Ishikawa (cell line): Measurements from ENCODE around the gene ITLN2.

Source experiments
- CEBPB ChIP-seq: IDR thresholded peaks from 2 replicates; pipeline ENCODE4 v1.6.1; 2012
- CREB1 ChIP-seq: IDR thresholded peaks from 2 replicates; pipeline ENCODE4 v1.6.1; 2012; ENCODE audit warnings: low read depth
- EGR1 ChIP-seq: IDR thresholded peaks from 2 replicates; pipeline ENCODE4 v1.6.1; 2012
- EP300 ChIP-seq: IDR thresholded peaks from 2 replicates; pipeline ENCODE4 v1.6.1; 2012; ENCODE audit warnings: borderline replicate concordance
- FOXM1 ChIP-seq: IDR thresholded peaks from 2 replicates; pipeline ENCODE4 v1.6.1; 2012; ENCODE audit warnings: low read depth, borderline replicate concordance
- NFIC ChIP-seq: IDR thresholded peaks from 2 replicates; pipeline ENCODE4 v1.6.1; 2012
- RAD21 ChIP-seq: IDR thresholded peaks from 2 replicates; pipeline ENCODE4 v1.6.1; 2012; ENCODE audit warnings: low read depth
- TAF1 ChIP-seq: IDR thresholded peaks from 2 replicates; pipeline ENCODE4 v1.6.1; 2012; ENCODE audit warnings: low read depth, mild to moderate bottlenecking
- TCF12 ChIP-seq: IDR thresholded peaks from 2 replicates; pipeline ENCODE4 v1.6.1; 2012; ENCODE audit warnings: low read depth
- TEAD4 ChIP-seq: IDR thresholded peaks from 2 replicates; pipeline ENCODE4 v1.6.1; 2012
- YY1 ChIP-seq: IDR thresholded peaks from 2 replicates; pipeline ENCODE4 v1.6.1; 2012; ENCODE audit warnings: low read depth
- ZBTB7A ChIP-seq: IDR thresholded peaks from 2 replicates; pipeline ENCODE4 v1.6.1; 2012; ENCODE audit warnings: low read depth
- TF ChIP-seq, protein P1 (sequence below): IDR thresholded peaks from 2 replicates; pipeline ENCODE4 v1.6.1; 2012; ENCODE audit warnings: low read depth, mild to moderate bottlenecking
- TF ChIP-seq, protein P2 (sequence below): IDR thresholded peaks from 2 replicates; pipeline ENCODE4 v1.6.1; 2012
- TF ChIP-seq, protein P3 (sequence below): IDR thresholded peaks from 2 replicates; pipeline ENCODE4 v1.6.1; 2012

The ITLN2 gene

DNA sequence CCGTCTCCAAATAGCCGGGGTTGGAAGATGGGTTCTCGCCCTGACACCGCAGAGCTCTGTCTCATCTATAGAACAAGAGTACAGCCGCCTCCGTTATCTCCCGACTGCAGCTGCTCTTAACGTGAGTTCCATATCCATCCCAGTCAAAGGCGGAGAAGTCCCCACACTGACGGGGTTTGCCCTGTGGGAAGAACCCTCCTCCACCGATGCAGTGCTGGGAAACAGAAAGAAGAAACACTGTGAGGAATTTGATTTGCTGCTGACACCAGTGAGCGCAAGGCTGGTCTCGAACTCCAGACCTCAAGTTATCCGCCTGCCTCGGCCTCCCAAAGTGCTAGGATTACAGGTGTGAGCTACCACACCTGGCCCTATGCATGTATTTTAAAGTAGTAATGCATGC is 9.5 kb downstream of the ITLN2 start:
- no peak for TF ChIP-seq YY1
- TF ChIP-seq, protein P1, sequence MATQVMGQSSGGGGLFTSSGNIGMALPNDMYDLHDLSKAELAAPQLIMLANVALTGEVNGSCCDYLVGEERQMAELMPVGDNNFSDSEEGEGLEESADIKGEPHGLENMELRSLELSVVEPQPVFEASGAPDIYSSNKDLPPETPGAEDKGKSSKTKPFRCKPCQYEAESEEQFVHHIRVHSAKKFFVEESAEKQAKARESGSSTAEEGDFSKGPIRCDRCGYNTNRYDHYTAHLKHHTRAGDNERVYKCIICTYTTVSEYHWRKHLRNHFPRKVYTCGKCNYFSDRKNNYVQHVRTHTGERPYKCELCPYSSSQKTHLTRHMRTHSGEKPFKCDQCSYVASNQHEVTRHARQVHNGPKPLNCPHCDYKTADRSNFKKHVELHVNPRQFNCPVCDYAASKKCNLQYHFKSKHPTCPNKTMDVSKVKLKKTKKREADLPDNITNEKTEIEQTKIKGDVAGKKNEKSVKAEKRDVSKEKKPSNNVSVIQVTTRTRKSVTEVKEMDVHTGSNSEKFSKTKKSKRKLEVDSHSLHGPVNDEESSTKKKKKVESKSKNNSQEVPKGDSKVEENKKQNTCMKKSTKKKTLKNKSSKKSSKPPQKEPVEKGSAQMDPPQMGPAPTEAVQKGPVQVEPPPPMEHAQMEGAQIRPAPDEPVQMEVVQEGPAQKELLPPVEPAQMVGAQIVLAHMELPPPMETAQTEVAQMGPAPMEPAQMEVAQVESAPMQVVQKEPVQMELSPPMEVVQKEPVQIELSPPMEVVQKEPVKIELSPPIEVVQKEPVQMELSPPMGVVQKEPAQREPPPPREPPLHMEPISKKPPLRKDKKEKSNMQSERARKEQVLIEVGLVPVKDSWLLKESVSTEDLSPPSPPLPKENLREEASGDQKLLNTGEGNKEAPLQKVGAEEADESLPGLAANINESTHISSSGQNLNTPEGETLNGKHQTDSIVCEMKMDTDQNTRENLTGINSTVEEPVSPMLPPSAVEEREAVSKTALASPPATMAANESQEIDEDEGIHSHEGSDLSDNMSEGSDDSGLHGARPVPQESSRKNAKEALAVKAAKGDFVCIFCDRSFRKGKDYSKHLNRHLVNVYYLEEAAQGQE, result no peak
- TF ChIP-seq CEBPB, result no peak
- no peak for TF ChIP-seq NFIC
- TF ChIP-seq EP300, result no peak
- TF ChIP-seq ZBTB7A, result no peak
- TF ChIP-seq TAF1, result no peak
- TF ChIP-seq, protein P2, sequence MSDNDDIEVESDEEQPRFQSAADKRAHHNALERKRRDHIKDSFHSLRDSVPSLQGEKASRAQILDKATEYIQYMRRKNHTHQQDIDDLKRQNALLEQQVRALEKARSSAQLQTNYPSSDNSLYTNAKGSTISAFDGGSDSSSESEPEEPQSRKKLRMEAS, result no peak
- TF ChIP-seq EGR1, result no peak
- TF ChIP-seq TCF12, result no peak
- TF ChIP-seq, protein P3, sequence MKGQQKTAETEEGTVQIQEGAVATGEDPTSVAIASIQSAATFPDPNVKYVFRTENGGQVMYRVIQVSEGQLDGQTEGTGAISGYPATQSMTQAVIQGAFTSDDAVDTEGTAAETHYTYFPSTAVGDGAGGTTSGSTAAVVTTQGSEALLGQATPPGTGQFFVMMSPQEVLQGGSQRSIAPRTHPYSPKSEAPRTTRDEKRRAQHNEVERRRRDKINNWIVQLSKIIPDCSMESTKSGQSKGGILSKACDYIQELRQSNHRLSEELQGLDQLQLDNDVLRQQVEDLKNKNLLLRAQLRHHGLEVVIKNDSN, result no peak
- no peak for TF ChIP-seq RAD21
- no peak for TF ChIP-seq FOXM1
- no peak for TF ChIP-seq CREB1
- TF ChIP-seq TEAD4, result no peak

DNA sequence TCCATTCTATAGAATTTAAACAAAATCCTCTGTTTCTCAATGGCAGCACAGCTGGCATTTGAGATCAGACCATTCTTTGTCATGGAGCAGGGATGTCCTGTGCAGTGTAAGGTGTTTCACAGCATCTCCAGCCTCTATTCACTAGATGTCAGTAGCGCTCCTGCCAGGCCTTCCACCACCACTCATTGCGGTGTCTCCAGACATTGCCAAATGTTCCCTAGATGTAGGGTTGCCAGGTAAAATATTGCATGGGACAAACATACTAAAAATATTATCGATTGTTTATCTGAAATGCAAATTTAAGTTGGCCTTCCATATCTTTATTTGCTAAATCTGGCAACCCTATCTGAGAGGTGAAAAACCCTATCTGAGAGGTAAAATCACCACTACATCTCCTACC is 11.7 kb downstream of the ITLN2 start:
- TF ChIP-seq RAD21 (peak; percentile 26), NFIC (no peak)
- TF ChIP-seq, protein P1, result no peak

DNA sequence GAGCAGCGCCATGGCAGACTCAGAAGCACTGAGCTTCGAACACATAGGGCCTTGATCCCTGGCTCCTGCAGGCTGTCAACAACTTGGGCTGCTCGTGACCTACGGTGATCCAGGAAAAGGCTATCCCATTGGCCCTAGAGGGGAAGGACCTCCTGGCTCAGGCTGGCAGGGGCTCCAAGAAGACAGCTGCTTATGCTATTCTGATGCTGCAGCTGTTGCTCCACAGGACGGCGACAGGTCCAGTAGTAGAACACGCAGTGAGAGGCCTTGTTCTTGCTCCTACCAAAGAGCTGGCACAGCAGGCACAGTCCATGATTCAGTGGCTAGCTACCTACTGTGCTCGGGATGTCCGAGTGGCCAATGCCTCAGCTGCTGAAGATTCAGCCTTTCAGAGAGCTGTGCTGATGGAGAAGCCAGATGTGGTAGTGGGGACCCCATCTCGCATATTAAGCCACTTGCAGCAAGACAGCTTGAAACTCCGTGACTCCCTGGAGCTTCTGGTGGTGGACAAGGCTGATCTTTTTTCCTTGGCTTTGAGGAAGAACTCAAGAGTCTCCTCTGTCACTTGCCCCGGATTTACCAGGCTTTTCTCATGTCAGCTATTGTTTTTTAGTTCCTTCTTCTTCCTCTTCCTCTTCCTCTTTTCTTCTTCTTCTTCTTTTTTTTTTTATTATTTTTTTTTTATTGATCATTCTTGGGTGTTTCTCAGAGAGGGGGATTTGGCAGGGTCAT is 18.9 kb downstream of the ITLN2 start:
- TF ChIP-seq EP300 (no peak), ZBTB7A (no peak)

DNA sequence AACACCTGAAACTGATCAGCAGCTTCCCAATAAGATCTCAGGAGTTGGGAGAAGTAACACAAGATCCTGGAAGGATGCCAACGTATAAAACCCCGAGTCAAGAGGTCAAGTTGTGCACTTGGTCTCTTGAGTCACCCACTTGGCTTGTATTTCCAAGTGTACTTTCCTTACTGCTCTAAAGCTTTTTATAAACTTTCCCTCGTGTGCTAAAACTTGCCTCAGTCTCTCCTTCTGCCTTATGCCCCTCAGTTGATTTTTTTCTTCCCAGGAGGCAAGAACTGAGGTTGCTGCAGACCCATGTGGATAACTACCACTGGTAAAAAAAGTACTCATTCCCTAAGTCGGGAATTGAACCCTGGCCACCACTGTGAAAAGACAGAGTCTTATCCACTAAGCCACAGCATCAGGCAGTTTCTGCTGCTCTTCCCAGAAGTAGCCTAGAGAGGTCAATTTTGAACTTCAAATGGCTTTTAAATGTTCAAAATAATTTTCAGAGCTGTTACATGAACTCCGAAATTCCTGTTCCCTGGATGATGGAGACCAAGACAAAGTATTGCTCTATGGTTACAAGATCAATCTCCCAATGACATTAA is 28.9 kb downstream of the ITLN2 start:
- TF ChIP-seq FOXM1 (no peak), EP300 (no peak), EGR1 (no peak), TAF1 (no peak), CREB1 (no peak), NFIC (no peak), YY1 (no peak), TCF12 (no peak), TEAD4 (no peak), RAD21 (no peak), CEBPB (no peak), ZBTB7A (no peak)
- TF ChIP-seq, protein P2, result no peak
- TF ChIP-seq, protein P1, result no peak
- TF ChIP-seq, protein P3, result no peak
